ENCODE measurements around the gene EFNB3. TPM values are rescaled to one million over a fixed set of nuclear protein-coding genes. Genes with fewer than 3 reads are reported as not detected.

Gene EFNB3
- total and polyA plus RNA-seq, 2 of the 8 experiments (the other 6 are each of a cell fraction or from before 2014, with no cell fraction given) = 15.0 to 27.3 TPM

- 85% methylated on average over 5 of the region's 5 CpGs; no CpG with 5 or more reads in 1 of the 2 experiments for WGBS, 2 experiments (ENCODE audit: extremely low coverage in 1 of 2, insufficient coverage in 1 of 2, insufficient read length in 1 of 2, insufficient replicate concordance in 2 of 2, low coverage in 1 of 2, low lambda C conversion rate in 2 of 2, missing lambda C conversion rate in 1 of 2)
- no peak overlapping the region for H3K9ac ChIP-seq (replicated peaks in 1 of 4; ENCODE audit: extremely low read depth in 1 of 4, low read depth in 3 of 4, low read length in 3 of 4)
- H3K4me1 ChIP-seq (replicated peaks in 1 of 4; ENCODE audit: control insufficient read depth in 3 of 4, insufficient read depth in 4 of 4, low read length in 3 of 4) = no peaks in the 10 kb centered on the region
- no peak overlapping the region for H3K27ac ChIP-seq (ENCODE audit: low read depth, low read length)
- no peaks in the 10 kb centered on the region; a peak in 1 of 4 replicates for H3K79me2 ChIP-seq (ENCODE audit: control insufficient read depth in 1 of 2, insufficient read depth in 2 of 2, low read length in 2 of 2)
- H3K36me3 ChIP-seq (ENCODE audit: control insufficient read depth in 2 of 4, insufficient read depth in 4 of 4, low read length in 3 of 4) = no peaks in the 10 kb centered on the region
- H2BK20ac ChIP-seq (ENCODE audit: low read length) = no peak overlapping the region
- H3K23me2 ChIP-seq (ENCODE audit: low read depth, low read length) = no peaks in the 10 kb centered on the region
- peaks cover 0 to 3% (median under 1%) of the 10 kb centered on the region in 4 experiments; a peak in 3 of 7 replicates for H3K27me3 ChIP-seq (replicated peaks in 1 of 4; ENCODE audit: control insufficient read depth in 3 of 4, extremely low read depth in 1 of 4, insufficient read depth in 3 of 4, low read length in 3 of 4)
- H3K18ac ChIP-seq (ENCODE audit: extremely low read depth, low read length) = no peak overlapping the region
- no peak overlapping the region for H4K5ac ChIP-seq (ENCODE audit: insufficient read length, low read depth, low read length)
- H3K4me3 ChIP-seq (ENCODE audit: extremely low read depth in 1 of 4, insufficient read depth in 2 of 4, low read depth in 3 of 4, low read length in 4 of 4) = no peak overlapping the region
- no peak overlapping the region for H2BK15ac ChIP-seq (ENCODE audit: low read length)
- POLR2A ChIA-PET (ENCODE audit: partially characterized antibody) = no interaction called here
- H3K4me2 ChIP-seq (ENCODE audit: insufficient read depth in 1 of 2, low read depth in 2 of 2, low read length in 2 of 2) = no peak overlapping the region
- no peak overlapping the region for H4K8ac ChIP-seq (ENCODE audit: extremely low read depth, insufficient read depth, low read length)
- CTCF ChIA-PET (ENCODE audit: partially characterized antibody) = interaction anchor here (1.0 kb wide), 2 partner anchors 71 to 322 kb away, joined by 4 read pairs; no protein-coding TSS in a partner anchor
- H3K23ac ChIP-seq (ENCODE audit: insufficient read length) = no peak overlapping the region
- H3K14ac ChIP-seq (ENCODE audit: insufficient read length) = no peak overlapping the region
- DNase-seq (ENCODE audit: low read depth in 1 of 2, low spot score in 2 of 2) (no peak), FAIRE-seq (no peak)
- no peaks in the 10 kb centered on the region for H4K20me1 ChIP-seq (replicated peaks in 1 of 2; ENCODE audit: control insufficient read depth in 1 of 2, insufficient read depth in 2 of 2, low read length in 2 of 2)
- H3K56ac ChIP-seq (replicated peaks; ENCODE audit: insufficient read length, low read depth, low read length) = no peak overlapping the region
- no peak overlapping the region for H3K4ac ChIP-seq (replicated peaks; ENCODE audit: insufficient read length, low read depth, low read length)
- H4K91ac ChIP-seq (replicated peaks; ENCODE audit: insufficient read length, low read length) = no peak overlapping the region
- no peak overlapping the region for H2BK5ac ChIP-seq (ENCODE audit: low read depth, low read length)
- no peaks in the 10 kb centered on the region for H3K9me3 ChIP-seq (ENCODE audit: insufficient read depth in 2 of 2, low read depth in 1 of 2, low read length in 1 of 2)
- no peak overlapping the region for H2BK12ac ChIP-seq (ENCODE audit: low read depth, low read length)
- no peak overlapping the region for H2AK5ac ChIP-seq (ENCODE audit: low read depth, low read length)
- H3K79me1 ChIP-seq (ENCODE audit: low read depth, low read length) = no peaks in the 10 kb centered on the region
- H2AFZ ChIP-seq (ENCODE audit: low read length) = no peak overlapping the region
- H2BK120ac ChIP-seq (replicated peaks; ENCODE audit: low read depth, low read length) = no peak overlapping the region
- TF ChIP-seq ATF3 (IDR thresholded peaks at IDR 0.05; ENCODE audit: insufficient read depth, low read depth, low read length) = no peak
These were observed 32.6 kb downstream of the EFNB3 start for GRCh38 chr17:7737601-7738000.

All from H1 (cell line).